Activated naive CD8-positive, alpha-beta T cell treated with anti-CD3 and anti-CD28 coated beads, Interleukin-2, amount 50 U/mL, for 16 hours (primary cell): ENCODE data around the gene SELENOM.
"Not testable (repeated sequence)": the region's sequence is repeated elsewhere in the genome, so short reads cannot be mapped to it uniquely, and the experiment has no call there.

Experiments used
- DNase-seq: peaks from one replicate; pipeline ENCODE4 v3.0.0-alpha.2; 2020; ENCODE audit warnings: low read depth, low spot score

The SELENOM gene

DNA sequence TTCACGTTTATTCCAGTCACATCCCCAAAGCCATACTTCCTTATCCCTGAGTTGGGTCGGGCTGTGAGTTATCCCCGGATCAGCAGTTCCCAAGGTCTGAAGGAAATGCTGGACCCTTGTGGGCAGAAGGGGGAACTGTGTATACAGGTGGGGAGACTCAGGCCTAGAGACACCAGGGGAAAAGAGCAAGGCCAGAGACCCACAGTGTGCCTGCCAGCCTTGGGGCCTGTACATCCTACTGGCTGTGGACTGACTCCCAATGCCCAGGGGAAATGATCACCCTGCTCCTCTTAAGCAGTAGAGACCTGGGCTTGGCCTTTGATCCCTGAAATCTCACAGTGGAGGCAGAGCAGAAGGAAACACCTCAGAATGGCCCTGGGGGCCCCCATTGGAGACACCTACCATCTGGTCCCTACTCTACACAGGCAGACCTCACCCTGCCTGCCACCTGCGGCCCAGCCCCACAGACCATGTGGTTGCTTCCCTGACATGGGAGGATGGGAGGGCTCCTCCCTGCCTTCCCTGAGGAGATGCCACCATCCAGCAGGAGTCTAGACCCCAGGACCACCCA, 1.3 kb downstream of the SELENOM start:
- DNase-seq = no peak

DNA sequence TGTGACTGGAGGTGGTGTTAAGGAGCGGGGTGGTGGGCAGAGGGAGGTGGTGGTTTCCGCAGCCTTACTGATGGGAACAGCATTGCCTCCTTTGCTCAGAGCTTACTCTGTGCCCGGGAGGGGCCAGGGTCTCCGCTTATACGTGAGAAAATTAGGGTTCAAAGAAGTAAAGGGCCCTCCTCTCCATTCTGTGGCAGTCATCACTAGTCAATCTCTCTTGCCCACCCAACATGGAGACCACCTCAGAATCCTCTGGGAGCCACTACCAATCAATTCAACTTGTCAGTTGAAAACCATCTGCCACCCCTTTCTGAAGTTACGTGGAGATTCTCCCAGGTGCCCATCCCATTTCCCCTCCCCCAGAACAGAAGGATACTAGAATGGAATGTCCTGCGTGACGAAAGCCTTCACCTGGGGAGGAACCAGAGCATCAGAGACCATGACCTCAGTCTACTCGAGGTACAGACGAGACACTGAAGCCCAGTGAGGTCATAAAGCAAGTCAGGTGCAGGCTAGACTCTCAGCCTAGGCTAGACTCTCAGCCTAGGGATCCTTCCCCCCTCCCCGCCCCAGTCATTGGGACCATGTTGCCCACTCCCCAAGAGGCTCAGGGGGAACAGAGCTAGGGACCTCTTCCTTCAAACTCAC, 2.0 kb downstream of the SELENOM start:
- no peak for DNase-seq

DNA sequence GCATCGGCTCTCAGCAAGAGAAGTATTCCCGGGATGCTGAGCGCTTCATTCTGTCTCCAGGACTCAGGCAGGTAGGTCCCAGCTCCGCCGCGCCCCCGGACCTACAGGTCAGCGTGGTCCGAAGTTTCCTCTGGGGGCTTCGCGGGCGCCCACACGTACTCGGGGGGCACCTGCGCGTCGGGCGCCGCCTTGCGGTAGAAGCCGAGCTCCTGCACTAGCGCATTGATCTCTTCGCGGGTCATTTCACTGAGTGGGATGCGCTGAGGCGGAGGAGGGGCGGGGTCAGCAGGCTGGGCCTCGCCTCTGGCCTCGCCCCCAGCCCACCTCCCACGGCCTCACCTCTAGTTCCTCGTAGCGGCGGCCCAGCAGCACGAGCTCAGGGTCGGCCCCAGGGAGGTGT, 2.5 kb downstream of the SELENOM start:
- DNase-seq = no peak

DNA sequence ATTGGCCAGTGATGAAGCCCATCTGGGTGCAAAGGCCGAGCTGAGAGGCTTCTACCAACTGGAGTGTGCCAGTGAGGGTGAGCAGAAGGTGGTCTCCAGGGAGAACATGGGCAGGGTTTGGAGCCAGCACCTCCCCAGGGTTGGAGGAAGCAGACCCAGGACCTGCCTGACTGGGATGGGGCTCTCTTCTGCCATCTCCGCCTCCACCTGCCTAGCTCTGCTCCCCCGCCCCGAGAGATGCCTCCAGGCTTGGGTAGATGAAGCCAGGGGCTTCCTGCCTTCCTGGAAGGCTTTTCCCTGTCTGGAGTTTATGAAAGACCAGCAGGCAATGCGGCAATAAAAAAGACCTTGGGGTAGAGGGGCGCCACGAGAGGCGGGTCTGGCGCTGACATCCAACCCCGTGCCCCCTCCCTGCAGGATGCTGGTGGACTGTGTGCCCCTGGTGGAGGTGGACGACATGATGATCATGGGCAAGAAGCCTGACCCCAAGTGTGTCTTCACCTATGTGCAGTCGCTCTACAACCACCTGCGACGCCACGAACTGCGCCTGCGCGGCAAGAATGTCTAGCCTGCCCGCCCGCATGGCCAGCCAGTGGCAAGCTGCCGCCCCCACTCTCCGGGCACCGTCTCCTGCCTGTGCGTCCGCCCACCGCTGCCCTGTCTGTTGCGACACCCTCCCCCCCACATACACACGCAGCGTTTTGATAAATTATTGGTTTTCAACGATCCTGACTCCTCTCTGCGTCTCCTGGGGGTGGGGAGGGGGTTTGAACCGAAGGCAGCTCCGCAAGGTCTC, 3.3 kb downstream of the SELENOM start:
- no peak for DNase-seq

DNA sequence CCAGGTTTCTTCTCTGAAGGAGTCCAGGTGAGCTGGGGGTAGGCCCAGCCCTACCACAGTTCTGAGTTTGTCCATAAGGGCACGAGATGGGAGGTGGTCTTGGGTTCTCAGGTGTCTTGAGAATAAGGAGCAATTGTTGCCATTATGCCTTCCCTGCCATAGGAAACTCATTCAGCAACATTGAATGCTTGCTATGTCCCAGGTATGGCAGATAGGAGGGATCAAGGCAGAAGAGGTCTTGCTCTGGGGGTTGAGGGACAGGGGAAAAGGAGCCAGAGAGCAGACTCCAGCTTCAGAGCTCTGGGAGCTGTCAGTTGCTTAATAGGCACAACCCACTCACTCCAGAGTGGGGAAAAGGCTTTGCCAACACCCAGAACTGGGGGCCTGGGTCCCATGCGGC, 4.3 kb downstream of the SELENOM start:
- DNase-seq = no peak

DNA sequence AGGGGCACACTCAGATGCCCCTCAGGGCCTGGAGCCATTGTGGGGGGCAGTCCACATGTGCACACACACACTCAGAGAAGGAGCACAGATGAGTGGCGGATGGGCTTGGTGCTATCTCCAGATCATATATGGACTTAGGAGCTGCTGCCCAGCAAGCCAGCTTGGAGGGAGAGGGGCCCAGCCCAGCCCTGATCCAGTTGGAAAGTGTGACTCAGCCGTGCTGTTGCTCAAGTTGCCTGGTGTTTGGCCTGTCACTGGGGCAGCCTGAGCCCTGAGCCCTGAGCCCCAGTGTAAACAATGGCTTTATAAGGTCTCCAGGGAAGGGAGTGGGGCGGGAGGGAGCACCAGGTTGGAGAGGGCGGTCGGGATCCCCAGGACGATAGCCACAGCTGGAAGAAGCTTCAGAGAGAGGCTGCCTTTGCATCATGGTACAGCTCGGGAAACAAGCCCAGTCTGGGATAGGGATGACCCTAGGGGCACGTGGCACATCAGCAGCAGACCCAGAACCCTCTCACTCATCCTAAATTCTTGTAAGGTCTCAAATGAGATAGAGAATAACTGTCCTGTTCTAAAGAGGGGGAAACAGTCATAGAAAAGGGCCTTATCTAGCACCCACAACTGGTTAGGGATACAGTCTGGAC, 4.8 kb downstream of the SELENOM start:
- no peak for DNase-seq

DNA sequence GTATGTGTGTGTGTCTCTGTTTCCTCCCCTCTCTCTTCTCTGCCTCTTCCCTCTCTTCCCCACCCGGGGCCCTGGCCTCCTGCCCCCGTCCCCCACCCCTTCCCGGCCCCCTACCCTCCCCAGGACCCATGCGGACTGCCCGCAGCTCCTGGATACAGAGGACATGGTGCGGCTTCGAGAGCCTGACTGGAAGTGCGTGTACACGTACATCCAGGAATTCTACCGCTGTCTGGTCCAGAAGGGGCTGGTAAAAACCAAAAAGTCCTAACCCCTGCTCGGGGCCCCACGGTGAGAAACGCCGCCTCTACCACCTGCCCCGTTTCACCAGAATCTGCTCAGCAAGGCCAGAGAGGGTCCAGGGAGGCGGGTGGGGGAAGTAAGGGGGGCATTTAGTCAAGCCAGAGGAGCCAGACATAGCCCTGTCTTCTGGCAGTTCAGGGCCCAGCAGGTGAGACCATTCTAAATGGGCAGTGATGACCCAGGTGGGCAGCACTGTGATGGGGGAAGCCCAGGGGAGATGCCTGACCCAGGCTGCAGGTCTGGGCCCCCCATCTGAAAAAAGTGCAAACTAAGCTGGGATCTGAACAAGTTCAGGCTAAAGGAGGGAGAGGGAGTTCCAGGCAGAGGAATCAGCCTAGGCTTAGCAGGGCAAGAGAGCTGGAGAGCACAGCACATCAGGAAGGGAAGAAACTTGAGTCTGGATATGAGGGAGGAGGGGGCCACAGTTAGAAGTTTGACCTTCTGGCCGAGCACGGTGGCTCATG, 6.4 kb downstream of the SELENOM start:
- no peak for DNase-seq

DNA sequence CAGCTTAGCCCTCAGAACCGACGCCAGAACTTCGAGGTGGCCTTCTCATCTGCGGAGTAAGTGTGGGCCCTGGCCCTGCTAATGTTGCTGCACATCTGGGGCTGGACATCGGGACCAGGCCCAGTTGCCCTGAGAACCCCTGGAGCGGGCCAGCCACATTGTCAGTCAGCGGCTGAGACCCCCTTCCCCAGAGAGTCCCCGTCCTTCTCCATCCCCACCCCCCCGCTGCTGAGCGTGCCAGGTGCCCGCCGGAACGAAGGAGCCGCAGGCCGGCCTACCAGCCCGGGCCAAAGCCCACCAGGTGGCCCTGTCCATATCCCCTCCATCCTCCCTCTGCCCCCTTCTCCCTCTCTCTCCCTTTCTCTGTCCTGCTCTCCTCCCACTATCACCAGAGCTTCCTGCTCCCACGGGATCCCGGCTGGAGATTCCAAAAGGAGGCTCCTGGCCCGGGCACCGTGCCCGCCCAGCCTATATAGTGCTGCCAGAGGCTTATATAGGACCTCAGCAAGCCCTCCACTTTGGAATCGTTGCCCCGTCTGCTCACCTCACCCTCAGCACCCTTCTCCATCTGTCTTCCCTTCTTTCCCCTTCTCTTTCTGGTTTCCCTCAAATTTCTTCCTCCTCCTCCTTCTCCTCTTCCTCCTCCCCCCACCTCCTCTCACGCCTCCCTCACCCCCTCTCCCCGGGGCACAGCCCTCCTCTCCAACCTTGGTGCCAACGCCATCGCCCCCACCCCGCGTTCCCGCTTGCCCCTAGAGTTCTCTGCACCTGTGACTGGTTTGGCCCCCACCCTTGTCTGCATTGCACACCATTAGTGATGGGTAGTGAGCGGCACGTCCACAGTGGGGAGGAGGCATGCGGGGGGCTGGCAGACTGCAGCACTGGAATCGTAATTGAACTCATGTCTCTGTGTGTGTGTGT, 7.3 kb downstream of the SELENOM start:
- DNase-seq = no peak

DNA sequence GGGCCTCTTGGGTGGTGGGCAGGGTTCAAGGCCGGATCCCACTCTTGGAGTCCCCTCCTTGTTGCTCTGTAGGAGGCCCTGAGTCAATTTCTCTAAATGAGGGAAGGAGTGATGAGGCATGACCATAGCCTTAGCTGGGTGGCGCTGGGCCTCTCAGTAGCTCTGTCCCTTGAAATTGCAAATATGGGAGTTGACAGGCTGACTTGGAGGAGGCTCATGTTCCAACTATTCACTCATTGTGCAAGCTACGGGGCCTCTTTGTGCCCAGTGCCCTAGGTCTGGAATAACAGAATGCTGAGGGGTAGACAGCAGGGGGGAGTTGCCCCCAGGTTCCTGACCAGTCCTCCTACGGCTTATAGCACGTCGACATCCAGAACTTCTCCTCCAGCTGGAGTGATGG, 8.0 kb downstream of the SELENOM start:
- DNase-seq = no peak

DNA sequence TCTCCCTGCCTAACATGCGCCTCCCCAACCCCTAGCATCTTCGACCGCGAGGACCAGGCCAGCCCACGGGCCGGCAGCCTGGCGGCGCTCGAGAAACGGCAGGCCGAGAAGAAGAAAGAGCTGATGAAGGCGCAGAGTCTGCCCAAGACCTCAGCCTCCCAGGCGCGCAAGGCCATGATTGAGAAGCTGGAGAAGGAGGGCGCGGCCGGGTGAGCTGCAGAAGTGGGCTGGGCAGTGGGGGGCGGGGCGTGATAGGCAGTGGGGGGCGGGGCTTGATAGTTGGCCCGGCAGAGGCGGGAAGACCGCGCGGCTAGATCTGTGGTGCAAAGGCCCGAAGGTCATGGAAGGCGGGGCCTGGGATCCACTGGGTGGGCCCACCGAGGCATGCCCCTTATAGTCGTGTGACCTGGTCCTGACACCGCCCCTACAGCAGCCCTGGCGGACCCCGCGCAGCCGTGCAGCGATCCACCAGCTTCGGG, 8.7 kb downstream of the SELENOM start:
- no peak for DNase-seq

DNA sequence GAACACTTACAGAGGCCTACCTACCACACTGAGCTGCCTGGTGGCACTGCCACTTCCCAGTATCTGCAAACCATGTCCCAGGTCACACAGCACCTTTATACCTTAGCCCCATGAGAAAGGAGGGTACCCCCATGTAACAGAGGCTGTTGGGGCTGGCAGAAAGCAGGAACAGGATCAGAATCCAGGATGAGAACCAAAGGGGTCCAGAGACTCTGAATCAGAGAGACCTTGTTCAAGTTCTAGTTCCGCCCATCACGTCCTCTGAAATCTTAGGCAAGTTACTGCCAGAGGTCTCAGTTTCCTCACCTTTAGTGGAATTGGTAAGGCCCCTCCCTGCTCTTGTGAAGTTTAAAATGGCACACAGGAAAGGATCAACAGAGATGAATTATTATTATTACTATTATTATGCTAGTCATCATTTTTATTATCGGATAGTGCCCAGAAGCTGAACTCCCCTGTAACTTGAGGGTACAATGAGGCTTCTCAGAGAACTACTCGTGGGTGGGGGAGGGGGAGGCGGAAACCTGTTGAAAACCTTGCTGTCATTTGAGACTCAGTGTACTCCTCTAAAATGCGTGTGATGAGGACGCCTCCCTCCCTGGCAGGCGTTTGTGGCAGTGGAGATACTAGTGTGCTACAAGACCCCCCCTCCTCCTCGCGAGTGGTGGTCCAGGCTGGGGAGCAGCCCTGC, 9.3 kb downstream of the SELENOM start:
- no peak for DNase-seq

DNA sequence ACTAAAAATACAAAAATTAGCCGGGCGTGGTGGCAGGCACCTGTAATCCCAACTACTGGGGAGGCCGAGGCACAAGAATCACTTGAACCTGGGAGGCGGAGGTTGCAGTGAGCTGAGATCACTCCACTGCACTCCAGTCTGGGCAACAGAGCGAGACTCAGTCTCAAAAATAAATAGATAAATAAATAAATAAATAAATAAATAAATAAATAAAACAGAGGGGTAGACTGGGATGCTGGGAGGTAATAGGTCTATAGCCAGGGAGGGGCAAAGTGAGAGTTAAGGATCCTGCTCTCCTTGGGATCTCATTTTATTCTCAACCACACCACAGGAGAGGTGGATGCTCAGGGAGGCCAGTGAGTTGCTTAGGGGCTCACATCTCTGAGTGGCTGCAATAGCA, 9.8 kb downstream of the SELENOM start:
- DNase-seq = not testable (repeated sequence)

DNA sequence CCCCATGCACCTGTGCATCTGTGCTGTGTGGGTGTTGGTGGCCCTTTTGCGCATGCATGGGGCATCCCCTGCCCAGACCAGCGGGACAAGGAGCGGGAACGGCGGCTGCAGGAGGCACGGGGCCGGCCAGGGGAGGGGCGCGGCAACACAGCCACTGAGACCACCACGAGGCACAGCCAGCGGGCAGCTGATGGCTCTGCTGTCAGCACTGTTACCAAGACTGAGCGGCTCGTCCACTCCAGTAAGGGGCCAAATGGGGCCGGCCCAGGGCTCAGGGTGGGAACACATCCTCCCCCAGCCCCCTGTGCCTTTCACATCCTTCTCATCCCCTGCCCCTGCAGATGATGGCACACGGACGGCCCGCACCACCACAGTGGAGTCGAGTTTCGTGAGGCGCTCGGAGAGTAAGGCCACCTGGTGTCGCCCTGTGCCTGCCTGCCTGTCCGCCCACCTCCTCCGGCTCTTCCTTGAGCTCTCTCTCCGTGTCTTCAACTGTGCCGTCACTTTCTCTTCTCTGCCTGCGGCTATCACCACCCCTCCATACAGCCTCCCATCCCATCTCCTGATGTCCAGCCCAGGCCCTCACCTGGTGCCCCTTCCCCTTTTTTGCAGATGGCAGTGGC, 10.6 kb downstream of the SELENOM start:
- DNase-seq = no peak

DNA sequence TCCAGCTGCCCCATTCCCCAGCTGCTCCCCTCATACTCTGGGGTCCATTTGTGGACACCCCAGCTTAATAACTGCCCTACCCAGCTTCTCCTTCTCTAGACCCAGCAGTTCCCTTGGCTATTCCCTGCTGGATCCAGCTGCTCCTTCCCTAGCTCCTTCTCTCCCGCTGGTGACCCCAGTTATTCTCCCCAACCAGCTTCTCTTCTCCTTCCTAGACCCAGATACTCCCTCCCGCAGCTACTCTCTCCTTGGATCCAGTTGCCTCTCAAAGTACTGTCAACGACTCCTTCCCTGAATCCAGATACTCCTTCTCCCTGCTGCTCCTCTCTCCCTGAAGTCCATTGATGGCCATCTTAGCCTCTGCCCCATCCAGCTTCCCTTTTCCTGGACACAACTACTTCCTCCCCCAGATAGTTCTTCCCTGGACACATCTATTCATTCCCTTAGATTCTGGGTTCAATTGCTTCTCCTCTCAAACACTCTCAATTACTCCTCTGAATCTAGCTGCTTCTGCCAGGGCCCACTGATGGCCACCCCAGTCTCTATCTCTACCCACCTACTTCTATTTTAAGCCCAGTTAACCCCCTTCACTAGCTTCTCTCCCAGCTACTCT, 11.6 kb downstream of the SELENOM start:
- no peak for DNase-seq

DNA sequence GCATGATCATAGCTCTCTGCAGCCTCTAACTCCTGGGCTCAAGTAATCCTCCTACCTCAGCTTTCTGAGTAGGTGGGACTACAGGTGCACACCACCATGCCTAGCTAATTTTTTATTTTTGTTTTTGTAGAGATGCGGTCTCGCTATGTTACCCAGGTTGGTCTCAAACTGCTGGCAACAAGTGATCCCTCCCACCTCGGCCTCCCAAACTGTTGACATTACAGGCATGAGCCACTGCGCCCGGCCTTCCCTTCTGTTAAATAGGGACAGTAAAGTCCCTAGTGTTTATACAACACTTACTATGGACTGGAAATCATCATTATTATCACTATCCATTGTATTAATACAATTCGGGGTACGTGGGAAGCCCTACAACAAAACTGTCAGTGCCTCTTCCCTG, 12.6 kb downstream of the SELENOM start:
- DNase-seq = no peak

DNA sequence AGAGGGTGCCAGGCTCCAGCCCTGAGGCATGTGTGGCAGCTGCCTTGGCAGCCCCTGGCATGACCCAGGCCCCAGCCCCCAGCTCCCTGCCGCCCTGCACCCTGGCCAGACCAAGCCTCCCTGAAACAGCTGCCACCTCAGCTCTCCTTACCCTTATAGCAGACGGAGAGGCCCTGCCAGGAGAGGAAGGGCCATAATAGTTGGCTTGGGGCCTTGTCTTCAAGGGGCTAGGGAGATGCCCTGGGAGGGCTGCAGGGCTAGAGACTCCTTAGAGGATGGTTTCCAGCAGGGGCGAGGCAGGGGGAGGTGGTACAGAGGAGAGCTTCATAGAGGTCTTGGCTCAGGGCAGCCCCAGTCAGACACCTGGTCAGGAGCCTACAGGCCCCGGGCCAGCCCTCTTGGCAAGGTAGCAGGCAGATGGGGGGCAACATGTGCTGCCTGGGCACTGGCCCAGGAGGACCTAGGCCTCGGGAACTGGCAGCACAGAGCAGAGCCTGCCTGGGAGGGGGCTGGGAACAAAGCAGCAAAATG, 13.3 kb downstream of the SELENOM start:
- no peak for DNase-seq

DNA sequence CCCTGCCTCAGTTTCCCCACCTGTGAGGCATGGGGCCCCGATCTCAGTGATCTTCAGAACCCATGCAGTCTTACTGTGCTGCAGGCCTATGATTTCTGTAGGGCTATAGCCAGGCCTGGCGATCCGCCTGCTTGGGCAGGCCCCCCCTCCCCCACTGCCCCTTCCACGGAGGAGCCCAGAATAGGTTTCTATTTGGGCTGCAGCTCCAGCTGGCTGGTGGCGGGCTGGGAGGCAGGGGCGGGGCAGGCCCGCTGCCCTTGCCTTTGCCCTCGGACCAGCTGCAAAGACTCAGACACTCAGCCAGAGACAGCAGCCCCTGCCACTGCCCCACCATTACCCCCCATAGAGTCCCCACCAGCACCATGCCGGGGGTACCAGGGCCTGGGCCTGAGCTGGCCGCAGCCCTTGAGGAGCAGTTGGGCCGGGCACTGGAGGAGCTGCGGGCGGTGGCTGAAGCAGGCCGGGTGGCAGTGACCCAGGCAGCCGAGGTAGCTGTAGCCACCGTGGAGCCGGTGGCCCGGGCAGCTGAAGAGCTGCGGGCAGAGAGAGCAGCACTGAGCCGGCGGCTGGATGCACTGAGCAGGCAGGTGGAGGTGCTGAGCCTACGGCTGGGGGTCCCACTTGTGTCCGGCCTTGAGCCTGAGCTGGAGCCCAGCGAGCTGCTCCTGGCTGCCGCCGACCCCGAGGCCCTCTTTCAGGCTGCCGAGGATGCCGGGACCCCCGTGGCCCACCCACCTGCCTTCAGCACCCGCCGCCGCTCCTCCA, 14.1 kb downstream of the SELENOM start:
- DNase-seq = no peak

DNA sequence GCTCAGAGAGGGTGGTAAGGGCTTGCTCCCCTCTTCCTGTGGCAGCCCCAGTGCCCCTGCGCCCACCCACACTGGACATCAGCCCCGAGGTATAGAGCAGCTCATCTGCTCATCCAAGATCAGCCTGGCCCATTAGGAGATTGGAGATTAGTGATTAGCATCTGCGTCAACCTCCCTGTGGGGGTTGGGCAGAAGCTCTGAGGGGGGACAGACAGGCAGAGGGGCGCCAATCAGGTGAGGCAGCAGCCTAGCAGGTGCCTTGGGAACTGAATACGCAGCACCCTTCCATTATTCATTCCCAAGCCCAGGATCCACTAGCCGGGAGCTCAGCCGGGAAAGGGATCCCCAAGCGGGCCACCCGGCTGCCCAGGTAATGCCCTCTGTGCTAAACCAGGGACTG, 15.2 kb downstream of the SELENOM start:
- DNase-seq = no peak
